Neural cell (in vitro differentiated cells): ENCODE results near the gene BSCL2.

Source experiments
- EP300 ChIP-seq: fragments of 450-650 bp; conservative IDR thresholded peaks from 2 replicates; pipeline ENCODE4 v1.6.1; 2014; ENCODE audit warnings: antibody characterized with exemption, mild to moderate bottlenecking, moderate library complexity; ENCODE audit not compliant: poor library complexity, severe bottlenecking
- EZH2 ChIP-seq: fragments of 200-600, 300-800 bp; shearing (Covaris generic), sonication (generic); IDR thresholded peaks from 2 replicates; pipeline ENCODE4 v1.6.1; 2014; ENCODE audit warnings: antibody characterized with exemption, low read length, borderline replicate concordance, mild to moderate bottlenecking; ENCODE audit not compliant: insufficient read depth, poor library complexity, severe bottlenecking
- POLR2AphosphoS5 ChIP-seq: IDR thresholded peaks from 2 replicates; pipeline ENCODE4 v1.6.1; 2012
- RAD21 ChIP-seq: fragments of 450-650 bp; conservative IDR thresholded peaks from 2 replicates; pipeline ENCODE4 v1.6.1; 2014; ENCODE audit warnings: antibody characterized with exemption, mild to moderate bottlenecking, moderate library complexity
- REST ChIP-seq: IDR thresholded peaks from 2 replicates; pipeline ENCODE4 v1.6.1; 2012; ENCODE audit warnings: borderline replicate concordance
- TAF1 ChIP-seq: IDR thresholded peaks from 2 replicates; pipeline ENCODE4 v1.6.1; 2012; ENCODE audit warnings: low read depth
- TF ChIP-seq, protein P1 (sequence below): fragments of 450-650 bp; IDR thresholded peaks from 2 replicates; pipeline ENCODE4 v1.5.1; 2014; ENCODE audit warnings: antibody characterized with exemption, mild to moderate bottlenecking, moderate library complexity; ENCODE audit not compliant: poor library complexity, severe bottlenecking

- TF ChIP-seq, protein P1, sequence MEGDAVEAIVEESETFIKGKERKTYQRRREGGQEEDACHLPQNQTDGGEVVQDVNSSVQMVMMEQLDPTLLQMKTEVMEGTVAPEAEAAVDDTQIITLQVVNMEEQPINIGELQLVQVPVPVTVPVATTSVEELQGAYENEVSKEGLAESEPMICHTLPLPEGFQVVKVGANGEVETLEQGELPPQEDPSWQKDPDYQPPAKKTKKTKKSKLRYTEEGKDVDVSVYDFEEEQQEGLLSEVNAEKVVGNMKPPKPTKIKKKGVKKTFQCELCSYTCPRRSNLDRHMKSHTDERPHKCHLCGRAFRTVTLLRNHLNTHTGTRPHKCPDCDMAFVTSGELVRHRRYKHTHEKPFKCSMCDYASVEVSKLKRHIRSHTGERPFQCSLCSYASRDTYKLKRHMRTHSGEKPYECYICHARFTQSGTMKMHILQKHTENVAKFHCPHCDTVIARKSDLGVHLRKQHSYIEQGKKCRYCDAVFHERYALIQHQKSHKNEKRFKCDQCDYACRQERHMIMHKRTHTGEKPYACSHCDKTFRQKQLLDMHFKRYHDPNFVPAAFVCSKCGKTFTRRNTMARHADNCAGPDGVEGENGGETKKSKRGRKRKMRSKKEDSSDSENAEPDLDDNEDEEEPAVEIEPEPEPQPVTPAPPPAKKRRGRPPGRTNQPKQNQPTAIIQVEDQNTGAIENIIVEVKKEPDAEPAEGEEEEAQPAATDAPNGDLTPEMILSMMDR, result no peak
- no peak for TF ChIP-seq EP300
- TF ChIP-seq POLR2AphosphoS5, result no peak
- no peak for TF ChIP-seq EZH2
- no peak for TF ChIP-seq REST
- no peak for TF ChIP-seq TAF1
- no peak for TF ChIP-seq RAD21
These were observed 16.9 kb upstream of the BSCL2 start for GRCh38 chr11:62724171-62724570.
